Sigmoid colon (tissue), 7 donors: ENCODE measurements around the gene LIPG. TPM values are rescaled to one million over a fixed set of nuclear protein-coding genes. Genes with fewer than 3 reads are reported as not detected.
A peak's percentile ranks its signal among the peaks of the same experiment; 100 is the strongest.

Experiments
- DNase-seq: peaks from one replicate; pipeline ENCODE4 v3.0.0-alpha.2; 2019
- H3K27ac ChIP-seq, 4 donors: fragments of 200-600 bp; sonication (generic); one replicate each; pipeline ENCODE4 v1.5.1; 2016 to 2019; ENCODE audit warnings: mild to moderate bottlenecking in 1 of 4
- H3K27me3 ChIP-seq, 3 donors: fragments of 200-600 bp; sonication (generic); one replicate each; pipeline ENCODE4 v1.5.1; 2019; ENCODE audit warnings: mild to moderate bottlenecking in 1 of 3
- H3K36me3 ChIP-seq, 4 donors: fragments of 200-600 bp; sonication (generic); one replicate each; pipeline ENCODE4 v1.5.1; 2016 to 2019
- H3K4me1 ChIP-seq, 4 donors: fragments of 200-600 bp; sonication (generic); one replicate each; pipeline ENCODE4 v1.5.1; 2017 to 2019
- H3K4me3 ChIP-seq, 4 donors: fragments of 200-600 bp; sonication (generic); one replicate each; pipeline ENCODE4 v1.5.1; 2017 to 2019; ENCODE audit warnings: mild to moderate bottlenecking in 2 of 4, moderate library complexity in 1 of 4
- H3K9me3 ChIP-seq, 4 donors: fragments of 200-600 bp in 3 of 4; sonication (generic) in 3 of 4; one replicate each; pipeline versions ENCODE4 v1.5.1 to v1.6.1; 2013 to 2019
- CTCF ChIP-seq, 4 experiments: fragments of 450-650 bp in 3 of 4; fragments of 200-600 bp in 1 of 4; IDR thresholded peaks; one replicate each; pipeline ENCODE4 v1.5.1; 2016 to 2019; ENCODE audit warnings: antibody characterized with exemption in 4 of 4, mild to moderate bottlenecking in 3 of 4, moderate library complexity in 2 of 4
- EP300 ChIP-seq, 4 donors: sonication (generic); formaldehyde crosslinking; IDR thresholded peaks; one replicate each; pipeline ENCODE4 v1.6.1; 2017; ENCODE audit warnings: antibody characterized with exemption in 4 of 4
- POLR2A ChIP-seq, 2 donors: fragments of 450-650 bp; IDR thresholded peaks; one replicate each; pipeline ENCODE4 v1.6.1; 2016; ENCODE audit warnings: antibody characterized with exemption in 2 of 2, mild to moderate bottlenecking in 2 of 2, moderate library complexity in 2 of 2
- POLR2AphosphoS5 ChIP-seq, 4 donors: sonication (generic); formaldehyde crosslinking; IDR thresholded peaks; one replicate each; pipeline ENCODE4 v1.6.1; 2017; ENCODE audit warnings: antibody characterized with exemption in 4 of 4
- WGBS, 2 donors: extraction: QIAGEN DNeasy Blood & Tissue Kit; methylation state at CpG; one replicate each; pipeline ENCODE4 v1.1.7; 2013; 5-methylcytosine and 5-hydroxymethylcytosine counted together
- intact Hi-C: fragments of 100-400 bp; cut with DNase I; formaldehyde crosslinking; loops from one replicate; pipeline ENCODE4 v1.15.1; 2023
- polyA plus RNA-seq, 3 donors: library from polyadenylated mRNA; stranded (reverse); fragments of 200-250 nt; gene quantifications; one replicate each; pipeline ENCODE4 v1.2.3, GENCODE V29; 2013
- total RNA-seq, 4 donors: library from RNA; depleted of rRNA; stranded (reverse); fragments of >200 nt; gene quantifications; one replicate each; pipeline ENCODE4 v1.1.0, GENCODE V29; 2016
- donor health status: healthy with polysubstance abuse.
- donor health status: Bipolar disorder and iron deficiency.
- donor health status: healthy.

LIPG gene
- total and polyA plus RNA-seq, 7 donors = under 0.01 to 21.9 (median 2.4) TPM

- Histone ChIP-seq H3K4me1 (peaks cover 0 to 27% (median 23%) of the 10 kb centered on the region in 4 donors), H3K27ac (no peak overlapping the region), H3K4me3 (no peak overlapping the region), H3K27me3 (no peaks in the 10 kb centered on the region), H3K36me3 (no peaks in the 10 kb centered on the region), H3K9me3 (no peaks in the 10 kb centered on the region)
- 89 to 94% methylated on average over 6 of the region's 6 CpGs for WGBS, 2 donors
- DNase-seq = no peak
- TF ChIP-seq CTCF (IDR thresholded peaks at IDR 0.05) (no peak), EP300 (IDR thresholded peaks at IDR 0.05) (no peak), POLR2A (IDR thresholded peaks at IDR 0.05) (no peak), POLR2AphosphoS5 (IDR thresholded peaks at IDR 0.05) (no peak)
- intact Hi-C loops = no loop called here
Observed at GRCh38 chr18:49616618-49617328, 54.9 kb downstream of the LIPG start.

DNA sequence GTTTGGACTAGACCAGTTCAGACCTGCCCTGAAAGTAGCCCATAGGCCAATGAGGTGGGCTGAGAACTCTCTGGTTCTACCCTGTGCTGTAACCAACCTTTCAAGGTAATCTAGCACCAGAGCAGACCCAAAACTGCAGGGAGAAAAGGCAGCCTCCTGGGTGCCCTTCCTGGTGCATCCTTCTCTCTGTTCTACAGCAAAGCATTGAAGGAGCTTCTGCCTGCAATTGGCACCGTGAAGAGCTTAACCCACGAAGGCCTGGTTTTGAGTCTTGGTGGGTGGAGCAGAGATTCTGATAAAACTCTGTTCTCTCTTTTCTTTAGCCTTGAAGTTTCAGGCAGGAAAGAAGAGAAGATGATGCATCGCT is 55.5 kb downstream of the LIPG start:
- DNase-seq = no peak

GRCh38 chr18:49617865-49618264 is 56.0 kb downstream of the LIPG start:
- Histone ChIP-seq H3K4me1 (peaks cover 0 to 27% (median 23%) of the 10 kb centered on the region in 4 donors), H3K9me3 (no peaks in the 10 kb centered on the region), H3K4me3 (no peak overlapping the region), H3K27ac (peak overlapping the region in 1 of 4 donors; percentile 11), H3K36me3 (no peaks in the 10 kb centered on the region), H3K27me3 (no peaks in the 10 kb centered on the region)
- WGBS, 2 donors = 58 to 69% methylated on average over 2 of the region's 2 CpGs
- TF ChIP-seq CTCF (IDR thresholded peaks at IDR 0.05) (no peak), POLR2A (IDR thresholded peaks at IDR 0.05) (no peak), EP300 (IDR thresholded peaks at IDR 0.05) (no peak), POLR2AphosphoS5 (IDR thresholded peaks at IDR 0.05) (no peak)
- intact Hi-C loops = no loop called here
- DNase-seq = no peak

More for the DNA sequence above, 55.5 kb downstream of the LIPG start:
- no peak overlapping the region for H3K4me3 ChIP-seq
- H3K36me3 ChIP-seq = no peaks in the 10 kb centered on the region
- H3K9me3 ChIP-seq = no peaks in the 10 kb centered on the region
- intact Hi-C loops = no loop called here
- TF ChIP-seq EP300 (IDR thresholded peaks at IDR 0.05) = no peak
- TF ChIP-seq POLR2AphosphoS5 (IDR thresholded peaks at IDR 0.05) = no peak
- TF ChIP-seq POLR2A (IDR thresholded peaks at IDR 0.05) = no peak
- TF ChIP-seq CTCF (IDR thresholded peaks at IDR 0.05) = no peak
- 81 to 82% methylated on average over 3 of the region's 3 CpGs for WGBS, 2 donors
- peaks cover 0 to 27% (median 23%) of the 10 kb centered on the region in 4 donors for H3K4me1 ChIP-seq
- H3K27ac ChIP-seq = peak overlapping the region in 1 of 4 donors; percentile 11
- H3K27me3 ChIP-seq = no peaks in the 10 kb centered on the region

DNA sequence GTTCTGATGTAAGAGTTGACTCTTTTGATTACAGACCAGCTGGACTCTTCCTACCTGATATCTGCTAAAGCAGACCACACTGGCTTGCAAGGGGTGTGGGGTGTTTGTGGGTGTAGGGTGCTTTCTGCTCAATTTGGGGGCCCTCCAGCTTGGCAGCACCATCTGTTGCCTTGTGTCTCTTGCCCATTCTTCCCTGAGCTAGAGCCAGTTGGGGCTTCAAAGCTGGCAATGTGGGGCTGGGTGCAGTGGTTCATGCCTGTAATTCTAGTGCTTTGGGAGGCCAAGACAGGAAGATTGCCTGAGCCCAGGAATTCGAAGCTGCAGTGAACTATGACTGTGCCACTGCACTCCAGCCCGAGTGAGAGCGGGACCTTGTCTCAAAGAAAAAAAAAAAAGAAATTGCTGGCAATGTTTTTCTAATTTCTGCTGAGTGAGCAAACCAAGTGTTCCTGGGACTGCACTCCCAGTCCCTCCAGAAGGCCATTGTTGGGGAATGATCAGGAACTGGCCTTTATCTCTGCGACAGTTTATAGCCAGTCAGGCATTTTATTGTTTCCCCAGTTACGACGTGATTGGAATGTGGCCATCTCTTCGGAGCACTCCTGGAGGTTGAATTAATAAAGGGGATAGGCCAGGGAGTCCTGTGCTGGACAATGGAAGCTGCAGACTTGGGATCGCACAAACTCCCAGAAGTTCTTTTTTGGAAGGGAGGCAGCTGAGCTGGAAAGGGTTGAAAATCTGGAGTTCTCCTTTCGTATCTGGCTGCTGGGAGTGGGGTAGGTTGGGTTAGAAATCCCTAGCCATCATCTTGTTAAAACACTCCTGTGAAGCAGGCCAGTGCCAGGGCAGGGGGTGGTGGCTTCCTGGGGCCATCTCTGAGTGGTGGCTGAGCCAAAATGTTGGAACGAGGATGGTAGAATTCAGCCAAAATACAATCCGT is 57.2 kb downstream of the LIPG start:
- H3K9me3 ChIP-seq = no peaks in the 10 kb centered on the region
- TF ChIP-seq EP300 (IDR thresholded peaks at IDR 0.05) (no peak), CTCF (IDR thresholded peaks at IDR 0.05) (no peak), POLR2A (IDR thresholded peaks at IDR 0.05) (no peak), POLR2AphosphoS5 (IDR thresholded peaks at IDR 0.05) (no peak)
- H3K27me3 ChIP-seq = no peaks in the 10 kb centered on the region
- H3K4me3 ChIP-seq = no peak overlapping the region
- WGBS, 2 donors = 20 to 57% methylated on average over 11 of the region's 11 CpGs
- peaks cover 0 to 27% (median 23%) of the 10 kb centered on the region in 4 donors for H3K4me1 ChIP-seq
- no peak for DNase-seq
- intact Hi-C loops = no loop called here
- H3K36me3 ChIP-seq = no peaks in the 10 kb centered on the region
- peak overlapping the region in 2 of 4 donors; percentile 33 to 48 for H3K27ac ChIP-seq
